ENCODE data around the gene TSGA10IP.
A peak's percentile ranks its signal among the peaks of the same experiment; 100 is the strongest.

The TSGA10IP gene

DNA sequence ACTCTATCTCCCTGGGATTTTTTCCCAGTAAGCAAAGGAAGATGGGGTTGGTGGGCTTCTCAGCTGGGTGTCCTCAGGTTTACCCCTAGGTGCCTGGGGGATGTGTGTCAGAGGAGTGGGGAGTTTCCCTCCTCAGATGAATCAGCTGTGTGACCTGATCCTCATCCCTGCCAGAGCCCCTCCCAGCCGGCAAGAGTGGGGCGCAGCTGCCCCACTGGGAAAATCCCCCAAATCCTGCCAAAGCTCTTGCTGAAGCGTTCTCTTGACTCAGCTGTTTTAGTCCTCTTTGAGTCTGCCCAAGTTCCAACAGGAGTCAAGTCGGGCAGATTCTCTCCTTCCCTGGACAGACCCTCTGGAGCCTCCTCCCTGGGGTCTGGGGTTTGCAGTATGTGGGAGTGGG is 32.4 kb upstream of the TSGA10IP start:
- Histone ChIP-seq H3K9me3 (ENCODE audit: insufficient read depth, low read length) (no peaks in the 10 kb centered on the region), H3K4me1 (ENCODE audit: insufficient read depth, insufficient read length) (peaks cover 33% of the 10 kb centered on the region), H3K36me3 (ENCODE audit: insufficient read depth, insufficient read length, low read length) (peaks cover 12% of the 10 kb centered on the region), H3K27me3 (ENCODE audit: insufficient read depth, insufficient read length) (no peaks in the 10 kb centered on the region), H3K9ac (ENCODE audit: insufficient read length, low read depth) (peak overlapping the region; percentile 53), H3K4me3 (ENCODE audit: insufficient read length, low read depth) (no peak overlapping the region)
- no peak for TF ChIP-seq YY1 (IDR thresholded peaks at IDR 0.05; ENCODE audit: insufficient read depth, insufficient read length)
- no peak for TF ChIP-seq SUZ12 (IDR thresholded peaks at IDR 0.05; ENCODE audit: extremely low read depth, insufficient read depth, insufficient read length)
- TF ChIP-seq ZNF274 (IDR thresholded peaks at IDR 0.05; ENCODE audit: low read depth, low read length): no peak
- DNase-seq (ENCODE audit: low read depth, low spot score): no peak

DNA sequence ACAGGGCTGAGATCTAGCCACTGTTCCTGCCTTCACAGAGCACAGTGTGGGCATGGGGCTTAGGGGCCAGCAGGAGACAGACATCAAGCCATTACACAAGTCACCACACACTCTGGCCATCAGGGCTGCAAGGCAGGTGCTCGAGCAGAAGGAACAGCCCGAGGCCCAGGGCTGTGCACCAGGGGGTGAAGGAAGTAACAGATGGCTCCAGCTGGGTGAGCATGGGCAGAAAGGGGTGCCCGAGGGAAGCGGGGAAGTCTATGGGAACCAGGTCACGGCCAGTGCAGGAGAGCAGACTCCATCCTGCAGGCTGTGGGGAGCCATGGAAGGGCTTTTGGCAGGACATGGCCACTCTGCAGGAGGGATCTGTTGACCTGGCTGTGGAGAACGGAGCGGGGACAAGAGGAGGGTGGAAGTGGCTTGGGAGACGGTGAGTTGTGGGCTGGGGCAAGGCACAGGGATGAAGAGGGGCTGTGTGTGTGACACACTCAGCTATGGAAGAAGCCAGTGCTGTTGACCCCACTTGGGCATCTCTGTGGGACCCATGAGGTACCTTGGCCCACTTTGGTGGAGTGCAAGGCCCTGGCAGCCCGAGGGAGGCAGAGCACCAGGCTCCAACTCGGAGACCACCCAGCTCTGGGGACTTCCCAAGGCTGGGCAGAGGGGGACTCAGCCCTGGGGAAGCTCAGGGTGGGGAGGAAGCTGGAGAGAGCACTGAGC is 30.0 kb upstream of the TSGA10IP start:
- no peak for DNase-seq (ENCODE audit: low read depth, low spot score)
- Histone ChIP-seq H3K9me3 (ENCODE audit: insufficient read depth, low read length) (no peaks in the 10 kb centered on the region), H3K36me3 (ENCODE audit: insufficient read depth, insufficient read length, low read length) (peaks cover 18% of the 10 kb centered on the region), H3K27me3 (ENCODE audit: insufficient read depth, insufficient read length) (no peaks in the 10 kb centered on the region), H3K9ac (ENCODE audit: insufficient read length, low read depth) (peak overlapping the region; percentile 61), H3K4me3 (ENCODE audit: insufficient read length, low read depth) (no peak overlapping the region), H3K4me1 (ENCODE audit: insufficient read depth, insufficient read length) (peaks cover 37% of the 10 kb centered on the region)
- TF ChIP-seq YY1 (IDR thresholded peaks at IDR 0.05; ENCODE audit: insufficient read depth, insufficient read length): no peak
- no peak for TF ChIP-seq SUZ12 (IDR thresholded peaks at IDR 0.05; ENCODE audit: extremely low read depth, insufficient read depth, insufficient read length)
- TF ChIP-seq ZNF274 (IDR thresholded peaks at IDR 0.05; ENCODE audit: low read depth, low read length): no peak

DNA sequence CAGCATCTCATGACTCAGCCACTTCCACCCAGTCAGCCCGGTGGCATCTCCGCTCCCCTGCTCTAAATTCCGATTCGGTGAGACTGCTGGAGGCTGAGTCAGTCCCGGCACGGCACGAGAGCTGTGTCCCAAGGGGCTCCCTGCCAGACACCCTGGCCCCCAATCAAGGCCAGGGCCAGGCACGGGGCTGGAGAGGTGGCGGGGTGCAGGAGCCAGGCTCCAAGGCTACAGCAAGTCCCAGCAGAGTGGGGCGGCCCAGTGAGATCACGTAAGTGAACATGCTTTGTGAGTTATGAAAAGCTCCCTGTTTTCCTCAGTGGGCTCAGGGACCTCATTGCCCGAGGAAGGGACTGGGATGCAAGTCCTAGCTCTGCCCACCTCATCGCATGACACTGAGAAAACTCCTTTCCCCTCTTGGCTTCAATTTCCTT is 29.4 kb upstream of the TSGA10IP start:
- Histone ChIP-seq H3K9ac (ENCODE audit: insufficient read length, low read depth) (peak overlapping the region; percentile 61), H3K36me3 (ENCODE audit: insufficient read depth, insufficient read length, low read length) (peaks cover 24% of the 10 kb centered on the region), H3K27me3 (ENCODE audit: insufficient read depth, insufficient read length) (peaks cover 6% of the 10 kb centered on the region), H3K9me3 (ENCODE audit: insufficient read depth, low read length) (no peaks in the 10 kb centered on the region), H3K4me3 (ENCODE audit: insufficient read length, low read depth) (no peak overlapping the region), H3K4me1 (ENCODE audit: insufficient read depth, insufficient read length) (peaks cover 42% of the 10 kb centered on the region)
- no peak for TF ChIP-seq SUZ12 (IDR thresholded peaks at IDR 0.05; ENCODE audit: extremely low read depth, insufficient read depth, insufficient read length)
- TF ChIP-seq YY1 (IDR thresholded peaks at IDR 0.05; ENCODE audit: insufficient read depth, insufficient read length): no peak
- TF ChIP-seq ZNF274 (IDR thresholded peaks at IDR 0.05; ENCODE audit: low read depth, low read length): no peak
- DNase-seq (ENCODE audit: low read depth, low spot score): peak; percentile 62

DNA sequence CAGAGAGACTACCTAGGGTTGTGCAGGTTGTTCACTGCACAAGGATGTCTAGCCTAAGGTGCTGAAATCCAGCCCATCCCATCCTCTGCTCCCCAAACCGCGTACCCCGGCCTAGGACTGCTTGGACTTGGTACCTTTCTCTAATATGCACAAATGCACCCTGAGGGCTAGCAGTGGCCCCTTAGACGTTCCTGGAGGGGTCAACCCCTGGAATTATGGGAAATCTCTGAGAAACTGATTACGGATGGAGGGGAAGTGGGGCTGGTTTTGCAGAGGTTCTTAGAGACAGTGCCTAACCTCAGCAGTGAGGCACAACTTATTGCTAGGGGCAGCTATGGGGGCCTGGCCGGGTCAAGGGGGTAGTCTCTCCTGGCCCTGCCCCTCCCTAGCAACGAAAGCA is 28.9 kb upstream of the TSGA10IP start:
- Histone ChIP-seq H3K4me1 (ENCODE audit: insufficient read depth, insufficient read length) (peaks cover 43% of the 10 kb centered on the region), H3K27me3 (ENCODE audit: insufficient read depth, insufficient read length) (peaks cover 6% of the 10 kb centered on the region), H3K4me3 (ENCODE audit: insufficient read length, low read depth) (no peak overlapping the region), H3K9ac (ENCODE audit: insufficient read length, low read depth) (peak overlapping the region; percentile 61), H3K36me3 (ENCODE audit: insufficient read depth, insufficient read length, low read length) (peaks cover 29% of the 10 kb centered on the region), H3K9me3 (ENCODE audit: insufficient read depth, low read length) (no peaks in the 10 kb centered on the region)
- no peak for DNase-seq (ENCODE audit: low read depth, low spot score)
- no peak for TF ChIP-seq SUZ12 (IDR thresholded peaks at IDR 0.05; ENCODE audit: extremely low read depth, insufficient read depth, insufficient read length)
- no peak for TF ChIP-seq YY1 (IDR thresholded peaks at IDR 0.05; ENCODE audit: insufficient read depth, insufficient read length)
- TF ChIP-seq ZNF274 (IDR thresholded peaks at IDR 0.05; ENCODE audit: low read depth, low read length): no peak

DNA sequence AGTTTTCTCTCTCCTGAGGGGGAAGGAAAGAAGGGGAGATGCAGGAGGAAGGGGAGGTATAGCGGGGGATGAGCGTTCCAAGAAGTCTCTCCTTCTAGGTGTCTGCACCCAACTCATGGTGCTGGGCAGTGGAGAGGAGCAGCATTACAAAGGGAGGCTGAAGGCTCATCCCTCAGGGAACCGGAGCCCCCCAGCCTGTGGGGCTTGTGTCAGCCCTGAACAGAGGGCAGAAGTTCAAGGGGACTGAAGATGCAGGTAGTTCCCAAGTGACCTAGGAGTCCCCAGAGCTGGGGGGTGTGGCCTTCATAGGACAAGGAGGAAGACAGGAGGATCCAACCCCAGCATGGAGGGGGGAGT is 28.2 kb upstream of the TSGA10IP start:
- Histone ChIP-seq H3K9ac (ENCODE audit: insufficient read length, low read depth) (no peak overlapping the region), H3K36me3 (ENCODE audit: insufficient read depth, insufficient read length, low read length) (peaks cover 33% of the 10 kb centered on the region), H3K27me3 (ENCODE audit: insufficient read depth, insufficient read length) (peaks cover 6% of the 10 kb centered on the region), H3K4me3 (ENCODE audit: insufficient read length, low read depth) (no peak overlapping the region), H3K9me3 (ENCODE audit: insufficient read depth, low read length) (no peaks in the 10 kb centered on the region), H3K4me1 (ENCODE audit: insufficient read depth, insufficient read length) (peaks cover 38% of the 10 kb centered on the region)
- no peak for DNase-seq (ENCODE audit: low read depth, low spot score)
- TF ChIP-seq YY1 (IDR thresholded peaks at IDR 0.05; ENCODE audit: insufficient read depth, insufficient read length): no peak

DNA sequence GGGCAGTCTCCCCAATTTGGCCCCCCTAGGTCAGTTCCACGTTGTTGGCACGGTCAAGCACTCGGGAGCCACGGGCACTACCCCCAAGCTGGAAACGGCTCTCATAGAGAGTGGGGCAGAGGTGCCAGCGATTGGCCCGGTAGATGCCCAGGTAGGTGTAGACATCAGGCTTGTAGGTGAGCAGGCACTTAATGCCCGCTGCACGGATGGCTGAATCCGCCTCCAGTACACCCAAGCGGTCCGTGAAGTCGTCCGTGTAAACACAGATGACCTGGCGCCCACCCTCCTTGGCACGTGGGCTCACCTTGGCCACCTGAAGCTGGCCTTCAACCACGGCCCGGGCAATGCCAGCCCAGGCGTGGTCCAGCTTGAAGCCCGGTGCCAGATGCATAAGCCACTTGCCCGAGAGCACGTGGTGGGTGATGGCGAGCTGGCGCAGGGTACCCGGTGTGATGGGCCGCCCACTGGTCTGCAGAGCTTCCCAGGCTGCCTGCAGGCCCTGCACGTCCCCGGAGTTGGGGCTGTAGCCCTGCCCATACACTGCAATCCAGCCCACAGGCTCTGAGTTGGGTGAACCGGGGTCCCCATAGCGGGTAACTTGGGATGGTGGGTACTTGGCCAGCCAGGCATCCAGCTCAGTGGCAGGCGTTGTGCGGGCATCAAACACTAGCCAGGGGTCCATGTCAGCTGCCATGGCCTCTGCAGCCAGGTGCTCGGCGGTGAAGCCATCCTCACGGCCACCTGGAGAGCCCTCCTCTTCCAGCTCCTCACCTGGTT is 27.7 kb upstream of the TSGA10IP start:
- H3K9me3 ChIP-seq (ENCODE audit: insufficient read depth, low read length): no peaks in the 10 kb centered on the region
- peak overlapping the region; percentile 91 for H3K9ac ChIP-seq (ENCODE audit: insufficient read length, low read depth)
- peaks cover 36% of the 10 kb centered on the region for H3K4me1 ChIP-seq (ENCODE audit: insufficient read depth, insufficient read length)

More for the DNA sequence above, 27.7 kb upstream of the TSGA10IP start:
- TF ChIP-seq ZNF274 (IDR thresholded peaks at IDR 0.05; ENCODE audit: low read depth, low read length) (no peak), YY1 (IDR thresholded peaks at IDR 0.05; ENCODE audit: insufficient read depth, insufficient read length) (no peak), SUZ12 (IDR thresholded peaks at IDR 0.05; ENCODE audit: extremely low read depth, insufficient read depth, insufficient read length) (no peak)
- Histone ChIP-seq H3K4me3 (ENCODE audit: insufficient read length, low read depth) (peak overlapping the region; percentile 89), H3K36me3 (ENCODE audit: insufficient read depth, insufficient read length, low read length) (peaks cover 39% of the 10 kb centered on the region), H3K27me3 (ENCODE audit: insufficient read depth, insufficient read length) (peaks cover 6% of the 10 kb centered on the region)
- no peak for DNase-seq (ENCODE audit: low read depth, low spot score)
